ELF-1 (cell line): Measurements from ENCODE around the gene SEM1.
"Not testable (repeated sequence)": the region's sequence is repeated elsewhere in the genome, so short reads cannot be mapped to it uniquely, and the experiment has no call there.

Experiments used
- DNase-seq: peaks from one replicate; pipeline ENCODE4 v3.0.0-alpha.2; 2016; ENCODE audit warnings: low read depth, low spot score

The SEM1 gene

DNA sequence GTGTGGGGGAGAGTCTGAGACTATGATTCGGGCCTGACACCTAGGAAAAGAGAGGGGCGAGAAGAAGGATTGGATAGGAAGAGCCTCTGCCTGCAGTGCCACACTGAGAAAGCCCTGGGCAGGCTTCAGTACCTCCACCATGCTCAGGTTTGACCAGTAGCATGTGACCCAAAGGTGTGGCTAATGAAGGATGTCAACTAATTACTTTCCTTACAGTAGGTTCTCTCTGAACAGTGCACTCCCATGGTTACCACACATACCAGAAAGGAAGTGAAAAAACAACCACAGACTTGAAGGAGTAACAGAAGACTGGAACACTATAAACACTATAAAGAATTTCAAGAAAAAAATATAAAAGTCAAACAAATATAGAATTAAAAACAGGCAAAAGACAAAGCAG, 46.2 kb downstream of the SEM1 start:
- no peak for DNase-seq

DNA sequence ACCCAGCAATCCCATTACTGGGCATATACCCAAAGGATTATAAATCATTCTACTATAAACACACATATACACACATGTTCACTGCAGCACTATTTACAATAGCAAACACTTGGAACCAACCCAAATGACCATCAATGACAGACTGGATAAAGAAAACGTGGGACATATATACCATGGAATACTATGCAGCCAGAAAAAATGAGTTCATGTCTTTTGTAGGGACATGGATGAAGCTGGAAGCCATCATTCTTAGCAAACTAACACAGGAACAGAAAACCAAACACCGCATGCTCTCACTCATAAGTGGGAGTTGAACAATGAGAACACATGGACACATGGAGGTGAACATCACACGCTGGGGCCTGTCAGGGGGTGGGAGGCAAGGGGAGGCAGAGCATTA, 47.5 kb downstream of the SEM1 start:
- not testable (repeated sequence) for DNase-seq

DNA sequence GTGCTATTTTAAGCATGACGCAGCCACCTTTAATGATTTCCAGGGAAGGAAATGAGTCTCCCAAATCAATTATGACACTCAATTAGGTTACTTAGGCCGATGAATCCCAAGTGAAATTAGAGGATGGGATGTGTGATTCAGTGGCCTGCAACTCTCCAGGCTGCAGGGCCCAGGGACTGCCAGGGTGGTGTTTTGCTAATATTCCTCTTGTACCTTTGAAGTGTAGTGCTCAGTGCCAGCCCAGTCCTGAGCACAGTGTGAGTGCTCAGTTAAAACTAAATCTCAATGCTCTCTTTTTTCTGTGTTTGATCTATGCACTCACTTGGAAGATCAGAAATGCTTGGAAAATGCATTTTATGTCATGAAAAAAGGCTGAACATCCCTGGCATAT, 51.6 kb downstream of the SEM1 start:
- DNase-seq: no peak

DNA sequence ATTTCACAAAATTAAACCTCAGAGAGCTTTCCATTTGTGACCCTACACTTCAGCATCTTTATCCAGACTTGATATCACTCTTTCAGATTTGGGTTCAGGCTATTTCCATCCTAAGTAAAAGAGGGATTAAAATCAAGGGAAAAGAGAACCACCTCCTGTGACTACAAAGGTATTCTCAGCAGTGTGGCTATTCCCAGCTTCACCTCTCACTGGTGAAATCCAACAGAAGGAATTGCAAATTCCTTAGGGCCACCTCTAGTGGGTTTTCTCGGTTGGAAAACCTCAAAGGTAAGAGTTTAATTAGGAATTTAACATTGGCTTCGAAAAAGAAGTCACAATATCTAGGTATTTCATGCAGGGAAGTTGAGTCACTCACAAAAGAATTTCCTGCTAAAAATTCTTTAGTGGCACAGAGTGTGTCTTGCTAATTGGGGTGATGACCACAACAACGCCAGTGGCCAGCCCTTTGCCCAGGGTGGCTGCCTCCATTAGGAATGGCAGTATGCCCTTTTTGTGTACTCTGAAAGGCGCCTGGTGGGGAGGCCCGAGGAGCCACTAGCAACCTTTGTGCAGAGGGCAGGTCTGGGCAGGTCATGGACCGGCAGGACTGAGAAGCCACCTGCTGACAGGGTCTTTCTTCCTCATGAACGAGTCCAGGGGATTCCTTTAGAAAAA, 52.2 kb downstream of the SEM1 start:
- peak; percentile 31 for DNase-seq

DNA sequence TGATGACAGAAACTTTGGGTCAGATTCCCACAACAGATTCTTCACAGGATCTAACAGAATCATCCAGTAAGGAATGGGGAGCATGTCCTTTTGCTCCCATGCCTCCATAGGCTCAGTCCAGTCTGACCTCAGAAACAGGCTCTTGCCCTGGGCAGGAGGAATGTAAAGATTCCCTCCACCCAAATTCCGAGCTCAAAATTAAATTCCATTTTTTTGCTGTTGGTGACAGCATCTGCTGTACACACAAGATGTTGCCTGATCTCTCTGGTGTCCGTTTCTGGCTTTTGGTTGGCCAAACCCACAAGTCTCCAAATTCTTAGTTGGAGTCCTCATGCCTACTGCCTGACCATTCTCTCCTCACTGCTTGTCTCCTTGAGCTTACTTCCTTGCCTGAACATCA, 53.7 kb downstream of the SEM1 start:
- DNase-seq: no peak

DNA sequence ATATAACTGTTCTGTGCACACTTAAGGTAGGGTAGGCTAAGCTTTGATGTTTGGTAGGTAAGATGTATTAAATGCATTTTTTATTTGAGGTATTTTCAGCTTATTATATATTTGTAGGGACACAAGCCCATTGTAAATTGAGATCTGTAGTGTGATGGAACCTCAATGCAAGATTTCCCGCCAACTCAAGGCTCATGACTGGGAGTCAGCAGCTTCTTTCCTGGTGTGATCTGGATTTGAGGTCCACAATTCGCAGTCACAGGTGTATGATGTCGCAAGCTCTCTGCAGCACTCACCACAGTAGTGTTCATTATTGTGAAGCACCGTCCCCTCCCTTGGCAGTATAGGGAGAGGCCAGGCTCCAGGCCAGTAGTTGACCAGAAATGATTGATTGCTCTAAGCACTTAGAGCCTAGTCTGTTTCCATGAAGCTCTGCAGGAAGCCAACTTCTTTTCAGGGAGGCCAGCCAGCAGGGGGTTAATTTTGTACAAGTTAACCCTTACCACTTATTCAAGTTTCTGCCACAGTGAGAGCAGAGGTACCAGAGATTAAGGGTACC, 54.9 kb downstream of the SEM1 start:
- DNase-seq: peak; percentile 35

DNA sequence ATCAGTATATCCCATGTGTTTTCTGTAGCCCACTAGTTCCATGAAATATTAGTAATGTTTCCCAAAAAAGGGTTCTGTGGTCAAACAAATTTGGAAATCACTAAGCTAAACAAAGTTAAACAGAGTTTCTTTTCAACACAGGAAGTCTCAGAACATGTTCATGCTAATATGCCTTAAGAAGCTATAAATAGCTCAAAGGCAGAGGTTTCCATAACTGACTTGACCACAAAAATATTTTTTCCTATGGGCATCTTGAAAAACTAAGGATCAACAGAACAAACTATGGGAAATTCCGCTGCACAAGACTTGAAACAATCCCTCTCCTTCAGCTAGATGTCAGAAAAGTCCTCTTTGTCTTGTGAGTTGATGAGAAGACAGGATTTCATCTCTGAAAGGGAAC, 59.7 kb downstream of the SEM1 start:
- DNase-seq: no peak

DNA sequence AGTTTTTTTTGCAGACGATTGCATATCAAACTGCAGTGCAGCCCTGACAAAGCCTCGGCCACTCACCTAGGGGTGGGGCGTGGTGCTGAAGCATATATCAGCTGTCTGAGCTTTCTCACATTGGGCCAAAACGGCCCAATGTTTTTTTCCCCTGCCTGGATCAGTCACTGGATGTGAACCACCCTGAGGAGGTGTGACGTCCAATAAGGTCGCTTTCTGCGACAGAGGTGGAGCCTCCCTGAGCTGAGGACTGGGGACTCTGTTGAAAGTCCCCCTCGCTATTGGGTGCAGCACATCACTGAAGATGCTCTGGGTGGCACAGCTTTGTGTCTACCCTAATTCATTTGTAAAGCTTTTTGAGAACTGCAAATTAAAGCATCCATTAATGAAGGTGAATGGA, 60.9 kb downstream of the SEM1 start:
- no peak for DNase-seq

DNA sequence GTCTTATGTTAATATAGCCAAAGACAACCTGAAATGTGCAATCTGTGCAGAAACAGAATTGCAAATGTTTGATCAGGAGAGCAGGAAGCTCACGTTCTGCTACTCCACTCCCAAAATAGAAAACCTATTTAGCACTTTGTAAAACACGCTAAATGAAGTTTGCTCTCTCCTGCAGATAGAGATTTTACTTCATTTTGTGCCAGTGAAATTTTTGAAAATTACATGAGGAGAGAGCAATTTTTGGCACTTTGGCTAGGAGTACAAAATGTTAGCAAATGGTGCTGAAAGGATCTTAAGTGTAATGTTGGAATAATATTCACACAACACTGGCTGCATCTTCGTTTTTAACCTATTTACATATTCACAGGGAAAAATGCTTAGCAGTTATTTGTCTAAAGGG, 61.9 kb downstream of the SEM1 start:
- no peak for DNase-seq

DNA sequence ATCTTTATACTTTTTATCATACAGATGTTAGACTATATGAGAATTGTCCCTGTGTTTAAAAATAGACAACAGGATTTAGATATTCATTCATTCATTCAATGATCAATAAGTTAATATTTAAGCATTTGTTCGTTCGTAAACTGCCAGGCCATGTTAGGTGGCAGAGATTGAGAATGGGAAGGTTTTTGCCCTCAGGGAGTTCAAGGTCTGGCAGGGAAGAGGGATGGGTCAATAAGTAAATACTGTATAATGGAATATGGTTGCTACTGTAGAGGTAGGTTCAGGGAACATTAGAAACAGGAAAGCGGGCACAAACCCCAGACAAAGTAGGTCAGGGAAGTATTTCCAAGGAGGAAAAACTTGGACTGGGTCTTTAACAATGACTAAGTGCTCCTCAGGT, 64.6 kb downstream of the SEM1 start:
- DNase-seq: no peak

DNA sequence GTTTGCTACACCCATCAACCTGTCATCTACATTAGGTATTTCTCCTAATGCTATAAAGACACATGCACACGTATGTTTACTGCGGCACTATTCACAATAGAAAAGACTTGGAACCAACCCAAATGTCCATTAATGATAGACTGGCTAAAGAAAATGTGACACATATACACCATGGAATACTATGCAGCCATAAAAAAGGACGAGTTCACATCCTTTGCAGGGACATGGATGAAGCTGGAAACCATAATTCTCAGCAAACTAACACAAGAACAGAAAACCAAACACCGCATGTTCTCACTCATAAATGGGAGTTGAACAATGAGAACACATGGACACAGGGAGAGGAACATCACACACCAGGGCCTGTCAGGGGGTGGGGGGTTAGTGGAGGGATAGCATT, 66.2 kb downstream of the SEM1 start:
- not testable (repeated sequence) for DNase-seq

DNA sequence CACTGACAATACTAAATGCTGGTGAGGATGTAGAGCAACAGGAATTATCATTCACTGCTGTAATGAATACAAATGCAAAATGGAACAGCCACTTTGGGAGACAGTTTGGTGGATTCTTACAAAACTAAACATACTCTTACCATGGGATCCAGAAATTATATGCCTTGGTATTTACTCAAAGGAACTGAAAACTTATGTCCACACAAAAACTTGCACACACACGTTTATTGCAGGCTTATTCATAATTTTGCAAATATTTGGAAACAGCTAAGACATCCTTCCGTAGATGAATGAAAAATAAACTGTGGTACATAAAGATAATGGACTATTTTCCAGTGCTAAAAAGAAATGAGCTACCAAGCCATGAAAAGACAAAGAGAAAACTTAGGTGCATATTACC, 69.6 kb downstream of the SEM1 start:
- DNase-seq: no peak
